Vagina (tissue), 2 donors: ENCODE data around the gene RALB. TPM values are rescaled to one million over a fixed set of nuclear protein-coding genes. Genes with fewer than 3 reads are reported as not detected.

Source experiments
- DNase-seq, 2 donors: peaks; one replicate each; pipeline ENCODE4 v3.0.0-alpha.2; 2017; ENCODE audit errors: extremely low spot score in 2 of 2
- H3K27ac ChIP-seq: fragments of 200-600 bp; sonication (generic); one replicate; pipeline ENCODE4 v1.5.1; 2019
- H3K27me3 ChIP-seq: fragments of 200-600 bp; sonication (generic); one replicate; pipeline ENCODE4 v1.5.1; 2019
- H3K36me3 ChIP-seq, 2 donors: fragments of 200-600 bp; sonication (generic); one replicate each; pipeline ENCODE4 v1.5.1; 2017 to 2019
- H3K4me1 ChIP-seq: fragments of 200-600 bp; sonication (generic); one replicate; pipeline ENCODE4 v1.5.1; 2019
- H3K4me3 ChIP-seq, 2 donors: fragments of 200-600 bp; sonication (generic); 1 replicate in 1 of 2; 2 replicates in 1 of 2; pipeline ENCODE4 v1.5.1; 2016 to 2019
- H3K9me3 ChIP-seq: fragments of 200-600 bp; sonication (generic); one replicate; pipeline ENCODE4 v1.5.1; 2019
- POLR2A ChIP-seq, 2 donors: fragments of 450-650 bp; IDR thresholded peaks; one replicate each; pipeline ENCODE4 v1.6.1; 2017; ENCODE audit warnings: antibody characterized with exemption in 2 of 2, mild to moderate bottlenecking in 2 of 2, moderate library complexity in 2 of 2
- POLR2AphosphoS5 ChIP-seq, 2 donors: sonication (generic); formaldehyde crosslinking; IDR thresholded peaks; one replicate each; pipeline ENCODE4 v1.9.0; 2017; ENCODE audit warnings: antibody characterized with exemption in 2 of 2, mild to moderate bottlenecking in 2 of 2, low read depth in 1 of 2; ENCODE audit not compliant: insufficient read depth in 1 of 2
- intact Hi-C: fragments of 100-400 bp; cut with DNase I; formaldehyde crosslinking; loops from one replicate; pipeline ENCODE4 v1.15.1; 2023
- total RNA-seq: library from RNA; depleted of rRNA; stranded (reverse); fragments of >200 nt; gene quantifications from one replicate; pipeline ENCODE4 v1.2.3, GENCODE V29; 2016
- TF ChIP-seq, protein P1 (sequence below), 3 experiments: fragments of 450-650 bp in 2 of 3; fragments of 200-600 bp in 1 of 3; sonication (generic) in 1 of 3; IDR thresholded peaks; one replicate each; pipeline ENCODE4 v1.5.1; 2017 to 2019; ENCODE audit warnings: antibody characterized with exemption in 3 of 3, mild to moderate bottlenecking in 2 of 3, moderate library complexity in 2 of 3

Gene RALB
- total RNA-seq, 1 donor from 2014 or later = 44.0 TPM

DNA sequence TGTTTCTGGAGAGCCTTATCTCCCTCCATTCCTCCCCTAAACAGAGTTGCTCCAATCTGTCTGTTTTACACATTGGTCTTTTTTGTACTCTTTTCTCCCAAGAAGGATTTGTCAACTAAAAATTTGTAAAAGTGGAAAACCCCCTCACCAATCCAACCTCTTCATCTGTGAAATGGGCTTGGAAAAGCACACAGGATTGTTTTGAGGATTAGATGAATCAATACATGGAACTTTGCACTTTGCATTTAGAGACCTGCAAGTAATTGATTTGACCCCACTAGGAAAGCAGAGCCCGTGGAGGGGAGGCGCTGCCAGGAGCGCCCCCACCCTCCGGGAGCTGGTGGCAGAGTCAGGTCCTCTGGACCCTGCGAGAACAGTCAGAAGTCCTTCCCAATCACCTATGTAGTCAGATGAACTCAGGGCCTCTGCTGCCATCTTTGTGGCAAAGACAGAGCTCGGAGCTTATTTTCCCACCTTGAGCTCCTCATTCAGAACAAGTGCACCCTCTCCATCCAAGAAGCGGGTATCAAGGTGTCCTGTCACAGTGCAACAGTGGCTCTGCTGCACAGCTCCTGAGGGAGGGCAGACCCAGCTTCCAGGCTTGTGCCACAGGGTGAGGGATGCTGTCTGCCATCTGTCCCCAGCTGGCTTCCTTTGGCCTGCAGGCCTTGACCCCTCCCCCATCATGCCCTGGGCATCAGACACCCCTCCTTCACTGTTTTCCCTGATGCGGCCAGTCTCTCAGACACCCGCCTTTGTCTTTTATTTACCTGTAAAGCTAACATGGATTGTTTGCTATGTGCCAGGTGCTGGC, 27.7 kb upstream of the RALB start:
- TF ChIP-seq POLR2AphosphoS5 (IDR thresholded peaks at IDR 0.05; ENCODE audit: insufficient read depth in 1 of 2, low read depth in 1 of 2) (no peak), POLR2A (IDR thresholded peaks at IDR 0.05) (no peak)
- TF ChIP-seq, protein P1, sequence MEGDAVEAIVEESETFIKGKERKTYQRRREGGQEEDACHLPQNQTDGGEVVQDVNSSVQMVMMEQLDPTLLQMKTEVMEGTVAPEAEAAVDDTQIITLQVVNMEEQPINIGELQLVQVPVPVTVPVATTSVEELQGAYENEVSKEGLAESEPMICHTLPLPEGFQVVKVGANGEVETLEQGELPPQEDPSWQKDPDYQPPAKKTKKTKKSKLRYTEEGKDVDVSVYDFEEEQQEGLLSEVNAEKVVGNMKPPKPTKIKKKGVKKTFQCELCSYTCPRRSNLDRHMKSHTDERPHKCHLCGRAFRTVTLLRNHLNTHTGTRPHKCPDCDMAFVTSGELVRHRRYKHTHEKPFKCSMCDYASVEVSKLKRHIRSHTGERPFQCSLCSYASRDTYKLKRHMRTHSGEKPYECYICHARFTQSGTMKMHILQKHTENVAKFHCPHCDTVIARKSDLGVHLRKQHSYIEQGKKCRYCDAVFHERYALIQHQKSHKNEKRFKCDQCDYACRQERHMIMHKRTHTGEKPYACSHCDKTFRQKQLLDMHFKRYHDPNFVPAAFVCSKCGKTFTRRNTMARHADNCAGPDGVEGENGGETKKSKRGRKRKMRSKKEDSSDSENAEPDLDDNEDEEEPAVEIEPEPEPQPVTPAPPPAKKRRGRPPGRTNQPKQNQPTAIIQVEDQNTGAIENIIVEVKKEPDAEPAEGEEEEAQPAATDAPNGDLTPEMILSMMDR (IDR thresholded peaks at IDR 0.05) = no peak
- peaks cover 37% of the 10 kb centered on the region for H3K4me1 ChIP-seq
- no peaks in the 10 kb centered on the region for H3K36me3 ChIP-seq
- H3K27me3 ChIP-seq = no peaks in the 10 kb centered on the region
- no peak for DNase-seq
- H3K4me3 ChIP-seq = no peak overlapping the region
- intact Hi-C loops = loop anchor here (10.0 kb wide), 1 partner anchor 90 kb away; no protein-coding TSS in a partner anchor
- no peak overlapping the region for H3K27ac ChIP-seq
- H3K9me3 ChIP-seq = no peaks in the 10 kb centered on the region

GRCh38 chr2:120225549-120226065, 27.0 kb upstream of the RALB start:
- H3K27ac ChIP-seq = no peak overlapping the region
- no peak overlapping the region for H3K4me3 ChIP-seq
- H3K4me1 ChIP-seq = peaks cover 31% of the 10 kb centered on the region
- no peak for DNase-seq
- intact Hi-C loops = loop anchor here (10.0 kb wide), 1 partner anchor 89 kb away; no protein-coding TSS in a partner anchor
- H3K36me3 ChIP-seq = no peaks in the 10 kb centered on the region
- H3K27me3 ChIP-seq = no peaks in the 10 kb centered on the region
- no peak for TF ChIP-seq POLR2A (IDR thresholded peaks at IDR 0.05)
- TF ChIP-seq, protein P1 (IDR thresholded peaks at IDR 0.05) = no peak
- no peak for TF ChIP-seq POLR2AphosphoS5 (IDR thresholded peaks at IDR 0.05; ENCODE audit: insufficient read depth in 1 of 2, low read depth in 1 of 2)
- no peaks in the 10 kb centered on the region for H3K9me3 ChIP-seq

GRCh38 chr2:120226316-120226715, 26.3 kb upstream of the RALB start:
- DNase-seq = no peak
- no peak overlapping the region for H3K27ac ChIP-seq
- H3K36me3 ChIP-seq = no peaks in the 10 kb centered on the region
- peaks cover 24% of the 10 kb centered on the region for H3K4me1 ChIP-seq
- H3K27me3 ChIP-seq = no peaks in the 10 kb centered on the region
- intact Hi-C loops = loop anchor here (10.0 kb wide), 1 partner anchor 88 kb away; no protein-coding TSS in a partner anchor
- H3K4me3 ChIP-seq = no peak overlapping the region
- H3K9me3 ChIP-seq = no peaks in the 10 kb centered on the region
- TF ChIP-seq POLR2A (IDR thresholded peaks at IDR 0.05) = no peak
- TF ChIP-seq, protein P1 (IDR thresholded peaks at IDR 0.05) = no peak
- no peak for TF ChIP-seq POLR2AphosphoS5 (IDR thresholded peaks at IDR 0.05; ENCODE audit: insufficient read depth in 1 of 2, low read depth in 1 of 2)

DNA sequence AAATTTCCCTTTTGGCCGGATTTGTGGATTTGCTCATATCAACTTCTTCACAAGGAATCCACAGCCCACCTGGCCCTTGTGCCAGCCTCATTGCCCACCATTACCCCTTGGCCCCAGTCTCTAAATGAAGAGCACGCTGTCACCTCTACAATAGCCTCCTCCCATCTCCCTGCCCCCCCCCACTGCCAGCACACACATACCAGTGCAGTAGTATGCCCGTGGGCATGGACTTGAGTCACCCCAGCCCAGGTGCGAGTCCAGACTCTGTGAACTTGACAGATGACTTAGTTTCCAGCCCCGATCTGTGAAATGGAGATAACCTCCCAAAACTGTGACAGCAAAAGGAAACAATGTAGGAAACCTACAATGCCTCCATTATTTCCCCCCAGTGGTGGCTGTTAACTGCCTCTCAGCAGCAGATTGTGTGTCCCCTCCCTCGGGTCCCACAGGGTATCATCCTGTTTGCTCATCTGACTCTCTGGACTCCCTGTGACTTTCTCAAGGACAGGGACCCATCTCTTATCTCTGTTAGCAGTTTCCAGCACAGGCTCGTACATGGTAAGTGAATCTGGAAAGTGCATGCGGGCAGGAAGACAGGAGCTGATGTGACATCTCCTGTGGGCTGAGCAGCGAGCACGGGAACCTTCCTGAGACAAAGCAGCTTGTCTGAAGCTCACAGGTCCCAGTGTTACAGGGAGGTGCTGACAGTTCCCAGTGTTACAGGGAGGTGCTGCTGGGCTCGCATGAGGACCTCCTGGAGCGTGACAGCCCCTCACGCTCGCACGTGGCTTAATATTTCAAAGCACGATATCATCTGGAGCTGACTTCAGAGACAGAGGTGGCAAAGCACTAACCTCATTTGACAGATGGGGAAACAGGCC, 25.3 kb upstream of the RALB start:
- H3K27me3 ChIP-seq = no peaks in the 10 kb centered on the region
- H3K36me3 ChIP-seq = no peaks in the 10 kb centered on the region
- H3K4me1 ChIP-seq = peaks cover 21% of the 10 kb centered on the region
- no peak overlapping the region for H3K4me3 ChIP-seq
- intact Hi-C loops = loop anchor here (10.0 kb wide), 1 partner anchor 87 kb away; no protein-coding TSS in a partner anchor
- no peak for DNase-seq
- TF ChIP-seq POLR2AphosphoS5 (IDR thresholded peaks at IDR 0.05; ENCODE audit: insufficient read depth in 1 of 2, low read depth in 1 of 2) (no peak), POLR2A (IDR thresholded peaks at IDR 0.05) (no peak)
- TF ChIP-seq, protein P1 (IDR thresholded peaks at IDR 0.05) = no peak
- no peak overlapping the region for H3K27ac ChIP-seq
- no peaks in the 10 kb centered on the region for H3K9me3 ChIP-seq
